Measurements from ENCODE around the gene ABLIM1. TPM values are rescaled to one million over a fixed set of nuclear protein-coding genes. Genes with fewer than 3 reads are reported as not detected.
A peak's percentile ranks its signal among the peaks of the same experiment; 100 is the strongest.

ABLIM1 gene
- total and polyA plus RNA-seq, 2 of the 13 experiments (the other 11 are each of a cell fraction or from before 2014, with no cell fraction given): 59.4 to 92.7 TPM

DNA sequence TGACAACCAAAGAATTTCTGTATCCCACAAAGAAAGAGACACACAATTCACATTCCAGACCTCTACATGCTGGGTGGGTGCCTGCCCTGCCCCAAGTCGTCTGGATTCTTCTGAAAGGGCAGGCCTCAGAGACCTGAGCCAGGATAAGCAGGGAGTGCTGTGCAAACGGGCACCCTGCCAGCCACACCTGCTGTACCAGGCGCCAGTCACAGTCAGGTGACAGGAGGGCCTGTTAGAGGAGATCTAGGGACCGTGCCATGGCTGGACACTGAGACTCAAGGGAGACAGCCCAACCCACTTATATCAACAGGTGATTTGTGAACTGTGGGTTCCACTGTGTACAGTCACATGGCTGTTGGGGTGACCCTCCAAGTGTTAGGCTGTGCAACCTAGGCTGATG lies 150.6 kb downstream of the ABLIM1 start:
- no peak for FAIRE-seq
- H3K9me3 ChIP-seq (ENCODE audit: low read length): no peaks in the 10 kb centered on the region
- no peaks in the 10 kb centered on the region for H3K27me3 ChIP-seq (ENCODE audit: control insufficient read depth in 1 of 2, insufficient read depth in 2 of 2, low read length in 2 of 2)
- CTCF ChIA-PET (ENCODE audit: low intra/inter-chr PET ratio, low total read pairs): no interaction called here
- peaks cover 6% of the 10 kb centered on the region; the same call in 1 of the 2 replicates for H4K20me1 ChIP-seq (ENCODE audit: insufficient read depth, low read length)
- H3K4me2 ChIP-seq (ENCODE audit: low read depth, low read length): no peak overlapping the region
- in situ Hi-C loops (cut with HindIII; ENCODE audit: extremely low pct_ligation_motif_present, low pct_unique_long_range_greater_than_20kb): no loop called here
- peaks cover 67% of the 10 kb centered on the region for H3K4me1 ChIP-seq (ENCODE audit: insufficient read depth, low read length)
- H3K4me3 ChIP-seq (replicated peaks in 1 of 3; ENCODE audit: insufficient read depth in 1 of 3, low read depth in 2 of 3, low read length in 3 of 3): no peak overlapping the region
- DNase-seq (ENCODE audit: low spot score): no peak
- no peak overlapping the region for H3K27ac ChIP-seq (ENCODE audit: extremely low read length, insufficient read depth, low read length)
- 83% methylated on average over 1 of the region's 4 CpGs for WGBS (ENCODE audit: low lambda C conversion rate)
- H3K9ac ChIP-seq (ENCODE audit: insufficient read depth, low read depth, low read length): no peak overlapping the region
- TF ChIP-seq ZNF143 (CRISPR knock-in tag; IDR thresholded peaks at IDR 0.05) (no peak), MYNN (CRISPR knock-in tag; IDR thresholded peaks at IDR 0.05; ENCODE audit: low read depth) (no peak), ZNF33B (CRISPR knock-in tag; IDR thresholded peaks at IDR 0.05) (no peak), U2AF1 (optimal IDR thresholded peaks at IDR 0.05; ENCODE audit: low read depth, low read length) (no peak), ZNF12 (CRISPR knock-in tag; IDR thresholded peaks at IDR 0.05) (no peak), NBN (conservative IDR thresholded peaks at IDR 0.05) (no peak), GATA4 (IDR thresholded peaks at IDR 0.05; ENCODE audit: borderline replicate concordance, low read depth) (no peak), ZNF367 (CRISPR knock-in tag; IDR thresholded peaks at IDR 0.05; ENCODE audit: borderline replicate concordance) (no peak), RBM22 (optimal IDR thresholded peaks at IDR 0.05; ENCODE audit: low read length) (peak; percentile 22), POLR2G (IDR thresholded peaks at IDR 0.05; ENCODE audit: low read depth, low read length) (no peak), MEIS1 (CRISPR knock-in tag; IDR thresholded peaks at IDR 0.05; ENCODE audit: borderline replicate concordance) (no peak), ZNF253 (CRISPR knock-in tag; IDR thresholded peaks at IDR 0.05; ENCODE audit: borderline replicate concordance) (no peak), PLRG1 (conservative IDR thresholded peaks at IDR 0.05) (no peak)
- TF ChIP-seq, protein P1, sequence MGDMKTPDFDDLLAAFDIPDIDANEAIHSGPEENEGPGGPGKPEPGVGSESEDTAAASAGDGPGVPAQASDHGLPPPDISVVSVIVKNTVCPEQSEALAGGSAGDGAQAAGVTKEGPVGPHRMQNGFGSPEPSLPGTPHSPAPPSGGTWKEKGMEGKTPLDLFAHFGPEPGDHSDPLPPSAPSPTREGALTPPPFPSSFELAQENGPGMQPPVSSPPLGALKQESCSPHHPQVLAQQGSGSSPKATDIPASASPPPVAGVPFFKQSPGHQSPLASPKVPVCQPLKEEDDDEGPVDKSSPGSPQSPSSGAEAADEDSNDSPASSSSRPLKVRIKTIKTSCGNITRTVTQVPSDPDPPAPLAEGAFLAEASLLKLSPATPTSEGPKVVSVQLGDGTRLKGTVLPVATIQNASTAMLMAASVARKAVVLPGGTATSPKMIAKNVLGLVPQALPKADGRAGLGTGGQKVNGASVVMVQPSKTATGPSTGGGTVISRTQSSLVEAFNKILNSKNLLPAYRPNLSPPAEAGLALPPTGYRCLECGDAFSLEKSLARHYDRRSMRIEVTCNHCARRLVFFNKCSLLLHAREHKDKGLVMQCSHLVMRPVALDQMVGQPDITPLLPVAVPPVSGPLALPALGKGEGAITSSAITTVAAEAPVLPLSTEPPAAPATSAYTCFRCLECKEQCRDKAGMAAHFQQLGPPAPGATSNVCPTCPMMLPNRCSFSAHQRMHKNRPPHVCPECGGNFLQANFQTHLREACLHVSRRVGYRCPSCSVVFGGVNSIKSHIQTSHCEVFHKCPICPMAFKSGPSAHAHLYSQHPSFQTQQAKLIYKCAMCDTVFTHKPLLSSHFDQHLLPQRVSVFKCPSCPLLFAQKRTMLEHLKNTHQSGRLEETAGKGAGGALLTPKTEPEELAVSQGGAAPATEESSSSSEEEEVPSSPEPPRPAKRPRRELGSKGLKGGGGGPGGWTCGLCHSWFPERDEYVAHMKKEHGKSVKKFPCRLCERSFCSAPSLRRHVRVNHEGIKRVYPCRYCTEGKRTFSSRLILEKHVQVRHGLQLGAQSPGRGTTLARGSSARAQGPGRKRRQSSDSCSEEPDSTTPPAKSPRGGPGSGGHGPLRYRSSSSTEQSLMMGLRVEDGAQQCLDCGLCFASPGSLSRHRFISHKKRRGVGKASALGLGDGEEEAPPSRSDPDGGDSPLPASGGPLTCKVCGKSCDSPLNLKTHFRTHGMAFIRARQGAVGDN (CRISPR knock-in tag; IDR thresholded peaks at IDR 0.05): peak; percentile 35; the same call in 1 of the 2 replicates
- BruUV-seq (replicated peaks): no TSS peak
- peaks cover 97% of the 10 kb centered on the region for H3K79me2 ChIP-seq (ENCODE audit: insufficient read depth, low read length)
- no peak overlapping the region for H2AFZ ChIP-seq (ENCODE audit: low read length)
- POLR2A ChIA-PET: no interaction called here
- peaks cover 0 to 8% of the 10 kb centered on the region in 2 experiments; a peak in 2 of 5 replicates for H3K36me3 ChIP-seq (replicated peaks in 1 of 2; ENCODE audit: control insufficient read depth in 1 of 2, insufficient read depth in 2 of 2, low read length in 2 of 2)
- no peak for ATAC-seq
- intact Hi-C loops (cut with micrococcal nuclease; ENCODE audit: unreplicated experiment): loop anchor here (5.0 kb wide), 1 partner anchor 35 kb away; no protein-coding TSS in a partner anchor

Measured in HepG2 (cell line).